NCI-H2196 treated with DMSO at 0.1 percent for 48 hours (cell line): ENCODE results near the gene DCAF10.
"Not testable (repeated sequence)": the region's sequence is repeated elsewhere in the genome, so short reads cannot be mapped to it uniquely, and the experiment has no call there.

Experiments
- DNase-seq: peaks from one replicate; lab custom pipeline; 2025; ENCODE audit not compliant: unreplicated experiment; lab: John Stamatoyannopoulos, UW

DCAF10 gene

GRCh38 chr9:37906312-37907239 is 106.0 kb downstream of the DCAF10 start:
- no peak for DNase-seq

- DNase-seq = no peak
Measured at GRCh38 chr9:37908283-37908682, 107.7 kb downstream of the DCAF10 start.

- no peak for DNase-seq
Measured at GRCh38 chr9:37908698-37909186, 108.1 kb downstream of the DCAF10 start.

- no peak for DNase-seq
Measured at GRCh38 chr9:37909326-37909725, 108.7 kb downstream of the DCAF10 start.

- DNase-seq = not testable (repeated sequence)
Measured at GRCh38 chr9:37909836-37910235, 109.2 kb downstream of the DCAF10 start.

GRCh38 chr9:37910271-37910670 is 109.7 kb downstream of the DCAF10 start:
- no peak for DNase-seq

- no peak for DNase-seq
Measured at GRCh38 chr9:37911271-37911681, 110.7 kb downstream of the DCAF10 start.

GRCh38 chr9:37913480-37914153 is 113.0 kb downstream of the DCAF10 start:
- DNase-seq = peak; percentile 29

- no peak for DNase-seq
Measured at GRCh38 chr9:37914154-37914551, 113.6 kb downstream of the DCAF10 start.

GRCh38 chr9:37914701-37915358 is 114.2 kb downstream of the DCAF10 start:
- no peak for DNase-seq

- DNase-seq = no peak
Measured at GRCh38 chr9:37915911-37916470, 115.4 kb downstream of the DCAF10 start.

- no peak for DNase-seq
Measured at GRCh38 chr9:37916471-37917312, 116.1 kb downstream of the DCAF10 start.
